COLO668 (cell line): ENCODE measurements around the gene MTAP.

Source experiments
- DNase-seq: peaks from one replicate; lab custom pipeline; 2025; ENCODE audit not compliant: unreplicated experiment; lab: John Stamatoyannopoulos, UW

The MTAP gene

GRCh38 chr9:21802418-21803000 is at the start of gene MTAP:
MTAP (plus strand) TSS chr9:21802636; CDS start chr9:21802749, 113 bp downstream.
- peak; percentile 89 for DNase-seq

- DNase-seq, result no peak
Observed at GRCh38 chr9:21753523-21753922, 48.9 kb upstream of the MTAP start.

- no peak for DNase-seq
Observed at GRCh38 chr9:21754741-21755140, 47.7 kb upstream of the MTAP start.

GRCh38 chr9:21758540-21758939 is 43.9 kb upstream of the MTAP start:
- DNase-seq, result no peak

- no peak for DNase-seq
Observed at GRCh38 chr9:21761309-21761901, 41.0 kb upstream of the MTAP start.

- no peak for DNase-seq
Observed at GRCh38 chr9:21762064-21762463, 40.4 kb upstream of the MTAP start.

DNA sequence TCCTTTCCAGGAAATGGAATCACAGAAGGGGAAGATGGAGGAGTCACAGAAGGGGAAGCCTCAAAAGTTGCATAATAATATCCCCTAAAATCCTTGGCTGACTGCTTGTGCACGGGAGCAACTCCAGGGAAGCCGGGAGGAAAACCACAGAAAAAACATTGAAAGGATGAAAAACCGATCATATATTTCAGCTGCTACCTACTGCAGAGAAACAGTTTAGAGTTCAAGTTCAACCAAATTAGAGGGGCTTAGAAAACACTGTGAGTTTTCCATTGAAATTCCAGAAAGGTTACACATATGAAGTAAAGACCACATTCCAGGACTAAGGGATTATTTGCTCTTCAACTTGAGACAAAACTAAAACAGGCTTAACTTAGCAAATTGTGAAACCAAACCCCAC is 37.6 kb upstream of the MTAP start:
- no peak for DNase-seq

GRCh38 chr9:21766096-21766495 is 36.3 kb upstream of the MTAP start:
- DNase-seq, result no peak

DNA sequence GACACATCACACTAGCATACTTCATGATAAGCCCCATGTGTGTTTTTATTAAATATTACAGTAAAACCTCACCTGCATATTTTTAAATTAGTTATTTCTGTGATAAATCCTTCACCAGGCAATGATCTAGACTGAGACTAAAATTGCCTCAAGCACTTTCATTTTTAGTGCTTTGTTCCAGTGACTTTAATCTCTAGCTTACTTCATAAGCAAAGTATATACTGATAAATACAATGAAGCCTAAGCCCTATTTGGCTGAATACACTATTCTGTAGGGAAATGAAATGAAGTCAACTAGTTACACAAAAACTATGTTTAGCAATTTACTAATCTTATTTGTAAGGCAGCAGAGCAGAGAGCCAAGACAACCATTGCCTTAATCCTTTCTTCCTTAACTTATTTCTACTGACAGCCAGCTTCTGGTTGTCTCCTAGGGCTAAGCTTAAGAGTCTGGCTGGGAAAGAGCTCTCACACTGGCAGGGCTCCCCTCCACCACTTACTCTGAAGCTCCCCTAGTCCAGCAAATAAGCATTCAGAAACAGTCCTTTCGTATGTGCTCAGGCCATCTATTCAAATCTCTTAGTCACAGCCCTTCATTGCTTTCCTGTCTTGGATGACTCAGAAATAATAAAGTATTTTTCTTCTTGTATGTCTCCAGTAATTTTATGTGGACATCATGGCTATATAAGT is 31.4 kb upstream of the MTAP start:
- DNase-seq, result no peak

DNA sequence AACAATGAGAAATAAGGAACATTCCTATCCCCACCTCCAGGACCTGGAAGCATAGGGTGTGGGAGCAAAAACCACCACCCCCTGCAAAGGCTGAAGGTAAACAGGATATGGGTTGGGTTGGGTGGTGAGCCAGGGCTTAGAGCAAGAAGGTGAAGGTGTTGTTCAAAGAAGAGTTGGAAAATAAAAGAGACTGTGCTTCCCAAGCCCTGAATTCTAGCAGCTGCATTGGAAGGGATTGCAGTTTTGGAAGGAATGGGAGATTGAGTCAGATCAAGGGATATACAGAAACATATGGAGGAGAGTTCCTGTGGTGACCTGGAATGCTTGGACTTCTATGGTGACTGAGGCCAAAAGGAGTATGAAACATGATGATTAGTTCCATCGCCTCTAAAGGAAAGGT is 24.7 kb upstream of the MTAP start:
- DNase-seq, result no peak

GRCh38 chr9:21778304-21778703 is 24.1 kb upstream of the MTAP start:
- no peak for DNase-seq

DNA sequence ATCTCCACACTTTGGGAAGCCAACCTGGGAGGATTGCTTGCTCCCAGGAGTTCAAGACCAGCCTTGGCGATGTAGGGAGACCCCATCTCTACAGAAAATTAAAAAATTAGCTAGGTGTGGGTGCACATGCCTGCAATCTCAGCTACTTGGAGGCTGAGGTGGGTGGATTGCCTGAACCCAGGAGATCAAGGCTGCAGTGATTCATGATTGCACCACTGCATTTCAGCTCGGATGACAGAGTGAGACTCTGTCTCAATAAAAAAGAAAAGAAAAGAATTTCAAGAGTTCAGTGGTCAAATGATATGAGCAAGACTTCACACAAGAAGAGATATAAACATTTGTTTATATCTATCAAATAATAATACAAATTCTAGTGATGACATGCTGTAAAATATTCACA is 23.0 kb upstream of the MTAP start:
- DNase-seq, result no peak

DNA sequence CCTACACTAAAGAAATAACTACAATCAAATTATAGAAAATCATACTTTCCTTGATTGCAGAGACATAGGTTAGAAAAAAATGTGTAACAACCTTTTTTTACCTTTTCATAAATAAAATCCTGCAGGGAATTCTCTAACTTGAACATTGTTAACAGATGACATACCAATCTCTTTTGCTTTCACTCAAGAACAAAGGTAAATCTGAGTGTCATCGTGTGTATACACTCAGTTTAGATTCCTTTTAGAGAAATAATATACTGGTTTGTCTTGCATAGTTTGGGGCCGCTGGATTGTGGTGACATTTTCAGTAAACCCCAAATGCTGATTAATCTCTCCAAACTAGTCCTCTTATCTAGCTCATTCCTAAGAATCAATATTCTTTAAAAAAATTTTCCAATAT is 20.8 kb upstream of the MTAP start:
- no peak for DNase-seq

- no peak for DNase-seq
Observed at GRCh38 chr9:21782205-21782604, 20.2 kb upstream of the MTAP start.

- no peak for DNase-seq
Observed at GRCh38 chr9:21788752-21789151, 13.7 kb upstream of the MTAP start.

DNA sequence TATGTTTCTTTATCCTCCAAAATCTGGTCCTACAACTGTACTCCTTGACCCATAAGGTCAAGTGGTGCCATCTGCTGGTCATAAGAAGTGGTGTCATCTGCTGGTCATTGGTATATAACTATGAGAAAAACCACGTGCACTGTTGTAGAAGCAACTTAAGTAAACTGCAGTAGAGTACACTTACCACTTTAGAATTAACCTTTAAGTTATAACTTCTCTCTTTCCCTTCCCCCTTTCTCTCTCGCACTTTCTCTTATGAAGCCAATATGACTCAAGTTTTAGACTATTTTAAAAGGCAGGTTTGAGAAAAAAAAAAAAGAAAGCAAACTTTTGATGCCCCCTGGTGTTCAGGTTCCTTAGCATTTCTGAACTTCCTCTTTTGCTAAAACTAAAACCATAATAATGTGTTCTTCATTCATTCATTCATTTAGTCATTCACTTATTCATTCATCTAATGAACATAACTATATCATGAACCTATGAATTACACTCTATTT is 12.8 kb upstream of the MTAP start:
- DNase-seq, result peak; percentile 43

GRCh38 chr9:21795483-21795882 is 7.0 kb upstream of the MTAP start:
- DNase-seq, result no peak

DNA sequence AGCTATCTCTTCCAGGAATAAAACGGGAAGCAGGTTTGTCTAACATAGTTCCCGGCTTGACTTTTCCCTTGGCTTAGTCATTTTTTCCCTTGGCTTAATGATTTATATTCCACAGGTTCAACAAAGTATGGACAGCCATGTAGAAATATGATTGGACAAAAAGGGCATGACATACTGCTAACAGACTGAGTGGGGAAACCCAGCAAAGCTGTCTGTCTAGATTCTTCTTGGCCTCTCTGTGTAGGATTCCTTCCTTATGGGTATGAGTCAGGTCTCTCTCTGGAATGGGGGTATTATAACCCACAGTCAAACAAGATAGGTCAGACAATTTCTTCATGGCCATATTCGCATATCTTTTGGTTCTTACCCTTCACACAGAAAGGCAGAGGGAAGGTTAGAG is 5.7 kb upstream of the MTAP start:
- DNase-seq, result no peak

GRCh38 chr9:21800931-21801682 is 1.3 kb upstream of the MTAP start:
- no peak for DNase-seq

GRCh38 chr9:21801683-21802417 is 586 bp upstream of the MTAP start:
- DNase-seq, result peak; percentile 74

- DNase-seq, result no peak
Observed at GRCh38 chr9:21803649-21804048, 1.2 kb downstream of the MTAP start.
